WTC11 (cell line): ENCODE results near the gene GBP3. TPM values are rescaled to one million over a fixed set of nuclear protein-coding genes. Genes with fewer than 3 reads are reported as not detected.
"Not testable (repeated sequence)": the region's sequence is repeated elsewhere in the genome, so short reads cannot be mapped to it uniquely, and the experiment has no call there.

Source experiments
- ATAC-seq: fragments of 200-7000 bp; cut with Tn5 transposase; 2 replicates; pipeline ENCODE4 v1.10.0; 2021; ENCODE audit warnings: mild to moderate bottlenecking, moderate library complexity
- CTCF ChIA-PET: fragments of 300-600 bp; sonication (Branson Sonifier 250); formaldehyde crosslinking; loops from one replicate; lab custom pipeline; 2021; ENCODE audit warnings: antibody characterized with exemption; lab: Charles Lee
- POLR2A ChIA-PET: fragments of 350-600 bp; sonication (Branson Sonifier 250); formaldehyde crosslinking; loops from one replicate; lab custom pipeline; 2021; ENCODE audit warnings: antibody characterized with exemption; lab: Charles Lee
- DNase-seq: peaks from one replicate; pipeline ENCODE4 v3.0.0; 2021; ENCODE audit warnings: low spot score
- H3K27ac Mint-ChIP-seq: 2 replicates; pipeline ENCODE4 v1.8.0; 2021; ENCODE audit warnings: mixed read lengths
- H3K27me3 Mint-ChIP-seq: 2 replicates; pipeline ENCODE4 v1.8.0; 2021; ENCODE audit warnings: low read depth, mild to moderate bottlenecking, moderate library complexity, mixed read lengths
- H3K36me3 Mint-ChIP-seq: 2 replicates; pipeline ENCODE4 v1.8.0; 2021; ENCODE audit warnings: mixed read lengths
- H3K4me1 Mint-ChIP-seq: 2 replicates; pipeline ENCODE4 v1.8.0; 2022; ENCODE audit warnings: mixed read lengths
- H3K4me3 Mint-ChIP-seq: 2 replicates; pipeline ENCODE4 v1.8.0; 2021; ENCODE audit warnings: mild to moderate bottlenecking, moderate library complexity, mixed read lengths
- H3K9me3 Mint-ChIP-seq: 2 replicates; pipeline ENCODE4 v1.8.0; 2021; ENCODE audit warnings: mixed read lengths
- ATF3 ChIP-seq: sonication (generic); formaldehyde crosslinking; conservative IDR thresholded peaks from 2 replicates; pipeline ENCODE4 v1.8.1; 2022; ENCODE audit warnings: mild to moderate bottlenecking, missing genetic modification reagents
- CDX4 ChIP-seq: fragments of 250-450 bp; sonication (Bioruptor Pico); IDR thresholded peaks from 2 replicates; pipeline ENCODE4 v1.9.0; 2021; ENCODE audit warnings: moderate library complexity, mild to moderate bottlenecking, inconsistent platforms, borderline replicate concordance
- CREB1 ChIP-seq: sonication (generic); formaldehyde crosslinking; IDR thresholded peaks from 2 replicates; pipeline ENCODE4 v1.8.0; 2023; ENCODE audit warnings: mild to moderate bottlenecking, missing genetic modification reagents
- ELF4 ChIP-seq: sonication (generic); formaldehyde crosslinking; IDR thresholded peaks from 2 replicates; pipeline ENCODE4 v1.8.1; 2022; ENCODE audit warnings: low read depth, mild to moderate bottlenecking, moderate library complexity, missing genetic modification reagents
- GRHL2 ChIP-seq: fragments of 250-450 bp; sonication (Bioruptor Pico); IDR thresholded peaks from 2 replicates; pipeline ENCODE4 v1.8.0; 2022; ENCODE audit warnings: mild to moderate bottlenecking, moderate library complexity; ENCODE audit not compliant: insufficient replicate concordance, severe bottlenecking
- GTF2I ChIP-seq: fragments of 250-450 bp; sonication (Bioruptor Pico); conservative IDR thresholded peaks from 2 replicates; pipeline ENCODE4 v1.4.0; 2021; ENCODE audit warnings: mild to moderate bottlenecking
- HMGXB4 ChIP-seq: sonication (generic); formaldehyde crosslinking; IDR thresholded peaks from 2 replicates; pipeline ENCODE4 v1.8.1; 2023; ENCODE audit warnings: mild to moderate bottlenecking, moderate library complexity, missing genetic modification reagents
- MLX ChIP-seq: sonication (generic); formaldehyde crosslinking; IDR thresholded peaks from 2 replicates; pipeline ENCODE4 v1.8.1; 2023; ENCODE audit warnings: mild to moderate bottlenecking, missing genetic modification reagents, moderate library complexity
- PREB ChIP-seq: sonication (generic); formaldehyde crosslinking; IDR thresholded peaks from 2 replicates; pipeline ENCODE4 v1.8.1; 2022; ENCODE audit warnings: mild to moderate bottlenecking, missing genetic modification reagents, moderate library complexity, borderline replicate concordance
- TP53 ChIP-seq: sonication (generic); formaldehyde crosslinking; IDR thresholded peaks from 2 replicates; pipeline ENCODE4 v1.8.1; 2023; ENCODE audit warnings: mild to moderate bottlenecking, missing genetic modification reagents
- ZNF263 ChIP-seq: sonication (generic); formaldehyde crosslinking; IDR thresholded peaks from 2 replicates; pipeline ENCODE4 v1.8.1; 2022; ENCODE audit warnings: low read depth, mild to moderate bottlenecking, moderate library complexity, missing genetic modification reagents
- ZNF281 ChIP-seq: sonication (generic); formaldehyde crosslinking; IDR thresholded peaks from 2 replicates; pipeline ENCODE4 v1.8.0; 2023; ENCODE audit warnings: mild to moderate bottlenecking, missing genetic modification reagents
- ZNF425 ChIP-seq: fragments of 250-450 bp; sonication (Bioruptor Pico); conservative IDR thresholded peaks from 2 replicates; pipeline ENCODE4 v1.9.0; 2021; ENCODE audit warnings: mild to moderate bottlenecking
- ZNF671 ChIP-seq: fragments of 250-450 bp; sonication (Bioruptor Pico); IDR thresholded peaks from 2 replicates; pipeline ENCODE4 v1.8.0; 2021; ENCODE audit warnings: mild to moderate bottlenecking
- total RNA-seq: library from RNA; stranded (reverse); gene quantifications from 3 replicates; pipeline ENCODE4 v1.2.3, GENCODE V29; 2021

Gene GBP3
- total RNA-seq, 1 experiment from 2014 or later: not detected

GRCh38 chr1:89035080-89035479 is 12.4 kb upstream of the GBP3 start (continued):
- TF ChIP-seq ZNF281 (CRISPR knock-in tag) (no peak), TP53 (no peak), PREB (CRISPR knock-in tag) (no peak)

GRCh38 chr1:89034004-89034403 is 11.3 kb upstream of the GBP3 start:
- peaks cover 27% of the 10 kb centered on the region for H3K9me3 Mint-ChIP-seq
- H3K4me3 Mint-ChIP-seq, DNase-seq, H3K27ac Mint-ChIP-seq, H3K36me3 Mint-ChIP-seq, H3K4me1 Mint-ChIP-seq, POLR2A ChIA-PET, H3K27me3 Mint-ChIP-seq, ATAC-seq, CTCF ChIA-PET: not testable (repeated sequence)

GRCh38 chr1:89029051-89029450 is 6.4 kb upstream of the GBP3 start:
- ATAC-seq, DNase-seq, POLR2A ChIA-PET, H3K4me3 Mint-ChIP-seq, H3K36me3 Mint-ChIP-seq, CTCF ChIA-PET, H3K4me1 Mint-ChIP-seq, H3K27ac Mint-ChIP-seq, H3K27me3 Mint-ChIP-seq: not testable (repeated sequence)
- peaks cover 13% of the 10 kb centered on the region for H3K9me3 Mint-ChIP-seq

GRCh38 chr1:89025928-89026327 is 3.3 kb upstream of the GBP3 start:
- TF ChIP-seq MLX (CRISPR knock-in tag): no peak
- no peak for TF ChIP-seq ZNF425
- TF ChIP-seq GRHL2 (CRISPR knock-in tag): no peak
- TF ChIP-seq CDX4 (CRISPR knock-in tag): no peak
- no peak for TF ChIP-seq ZNF671 (CRISPR knock-in tag)
- TF ChIP-seq GTF2I: no peak
- no peak for TF ChIP-seq HMGXB4 (CRISPR knock-in tag)
- no peak for TF ChIP-seq CREB1
- TF ChIP-seq ATF3 (CRISPR knock-in tag): no peak
- no peak for TF ChIP-seq ELF4 (CRISPR knock-in tag)
- no peak for TF ChIP-seq ZNF263 (CRISPR knock-in tag)
- Mint-ChIP-seq H3K4me1 (peaks cover 15% of the 10 kb centered on the region), H3K4me3 (no peak overlapping the region), H3K27ac (no peak overlapping the region), H3K36me3 (no peaks in the 10 kb centered on the region), H3K27me3 (peaks cover 3% of the 10 kb centered on the region; the same call in 1 of the 2 replicates), H3K9me3 (peaks cover 7% of the 10 kb centered on the region; the same call in 1 of the 2 replicates)
- POLR2A ChIA-PET: no interaction called here
- ATAC-seq (no peak), DNase-seq (no peak)
- CTCF ChIA-PET: no interaction called here
